ENCODE measurements around the gene SRRT. TPM values are rescaled to one million over a fixed set of nuclear protein-coding genes. Genes with fewer than 3 reads are reported as not detected.
"Not testable (repeated sequence)": the region's sequence is repeated elsewhere in the genome, so short reads cannot be mapped to it uniquely, and the experiment has no call there.

The SRRT gene
- total RNA-seq, 2 experiments from 2014 or later, result 262 to 280 TPM

- CTCF ChIA-PET, result interaction anchor here (0.7 to 1.3 kb wide), 3 partner anchors 11 to 45 kb away, joined by 3 to 4 read pairs (median 3); partner anchors contain the start of gene SLC12A9
- Mint-ChIP-seq H3K9me3 (no peaks in the 10 kb centered on the region), H3K27me3 (peaks cover under 1% of the 10 kb centered on the region)
These were observed 38.1 kb upstream of the SRRT start for GRCh38 chr7:100836812-100837098.

GRCh38 chr7:100837099-100837836 is 37.6 kb upstream of the SRRT start:
- peaks cover 2% of the 10 kb centered on the region for H3K27me3 Mint-ChIP-seq
- POLR2A ChIA-PET, result no interaction called here
- no peaks in the 10 kb centered on the region for H3K9me3 Mint-ChIP-seq
- H3K4me1 Mint-ChIP-seq, result peaks cover 25% of the 10 kb centered on the region
- DNase-seq, result peak; percentile 73
- no peaks in the 10 kb centered on the region for H3K36me3 Mint-ChIP-seq (ENCODE audit: low read depth)
- H3K27ac Mint-ChIP-seq, result peak overlapping the region; percentile 81
- CTCF ChIA-PET, result interaction anchor here (1.1 kb wide), 1 partner anchor 15 kb away, joined by 3 read pairs; the partner anchor contains the start of gene SLC12A9
- peak overlapping the region; percentile 72 for H3K4me3 Mint-ChIP-seq

More at GRCh38 chr7:100836812-100837098, 38.1 kb upstream of the SRRT start:
- no peaks in the 10 kb centered on the region for H3K36me3 Mint-ChIP-seq (ENCODE audit: low read depth)
- peak overlapping the region; percentile 72 for H3K4me3 Mint-ChIP-seq
- no peak for DNase-seq
- peaks cover 25% of the 10 kb centered on the region for H3K4me1 Mint-ChIP-seq
- POLR2A ChIA-PET, result no interaction called here
- peak overlapping the region; percentile 81 for H3K27ac Mint-ChIP-seq

GRCh38 chr7:100839361-100839760 is 35.5 kb upstream of the SRRT start:
- Mint-ChIP-seq H3K27me3 (peaks cover 2% of the 10 kb centered on the region), H3K36me3 (ENCODE audit: low read depth) (no peaks in the 10 kb centered on the region), H3K4me1 (peaks cover 25% of the 10 kb centered on the region), H3K9me3 (no peaks in the 10 kb centered on the region), H3K27ac (no peak overlapping the region), H3K4me3 (no peak overlapping the region)
- CTCF ChIA-PET, result no interaction called here
- no peak for DNase-seq
- POLR2A ChIA-PET, result no interaction called here

- Mint-ChIP-seq H3K27ac (no peak overlapping the region), H3K36me3 (ENCODE audit: low read depth) (no peaks in the 10 kb centered on the region), H3K4me1 (peaks cover 24% of the 10 kb centered on the region), H3K4me3 (no peak overlapping the region), H3K9me3 (no peaks in the 10 kb centered on the region), H3K27me3 (peaks cover 2% of the 10 kb centered on the region)
- POLR2A ChIA-PET, result no interaction called here
- DNase-seq, result no peak
- CTCF ChIA-PET, result no interaction called here
These were observed 34.3 kb upstream of the SRRT start for GRCh38 chr7:100840470-100841100.

GRCh38 chr7:100847360-100847759 is 27.5 kb upstream of the SRRT start:
- no peaks in the 10 kb centered on the region for H3K27me3 Mint-ChIP-seq
- DNase-seq, result no peak
- H3K36me3 Mint-ChIP-seq (ENCODE audit: low read depth), result no peaks in the 10 kb centered on the region
- H3K4me3 Mint-ChIP-seq, result no peak overlapping the region
- H3K9me3 Mint-ChIP-seq, result no peaks in the 10 kb centered on the region
- ChIA-PET CTCF (interaction anchor here (1.3 kb wide), 1 partner anchor 11 kb away, joined by 4 read pairs; no protein-coding TSS in a partner anchor), POLR2A (no interaction called here)
- H3K4me1 Mint-ChIP-seq, result peaks cover 4% of the 10 kb centered on the region
- no peak overlapping the region for H3K27ac Mint-ChIP-seq

- CTCF ChIA-PET, result interaction anchor here (0.6 to 4.4 kb wide), 30 partner anchors 9 to 416 kb away, joined by 3 to 40 read pairs (median 3); partner anchors contain the start of genes GIGYF1, GNB2, MOSPD3 and POP7
- DNase-seq, result peak; percentile 89
- peaks cover 22% of the 10 kb centered on the region for H3K4me1 Mint-ChIP-seq
These were observed 22.6 kb upstream of the SRRT start, which contains the start of gene SLC12A9 for GRCh38 chr7:100852048-100852872. TSS of gene SLC12A9 (plus strand) at chr7:100852713. CDS start at chr7:100854198, 1,485 bp downstream.

GRCh38 chr7:100854146-100854895 is 20.6 kb upstream of the SRRT start:
- peak overlapping the region; percentile 9 for H3K27ac Mint-ChIP-seq
- no peaks in the 10 kb centered on the region for H3K9me3 Mint-ChIP-seq
- peaks cover 22% of the 10 kb centered on the region for H3K4me1 Mint-ChIP-seq
- ChIA-PET POLR2A (no interaction called here), CTCF (interaction anchor here (0.7 to 4.4 kb wide), 5 partner anchors 10 to 161 kb away, joined by 3 to 40 read pairs (median 14); partner anchors contain the start of genes ACHE, GIGYF1 and POP7)
- DNase-seq, result no peak
- peaks cover 13% of the 10 kb centered on the region for H3K36me3 Mint-ChIP-seq (ENCODE audit: low read depth)
- no peaks in the 10 kb centered on the region for H3K27me3 Mint-ChIP-seq
- peak overlapping the region; percentile 97 for H3K4me3 Mint-ChIP-seq

More at GRCh38 chr7:100852048-100852872, 22.6 kb upstream of the SRRT start, which contains the start of gene SLC12A9:
- Mint-ChIP-seq H3K9me3 (no peaks in the 10 kb centered on the region), H3K4me3 (peak within 1 kb of the TSS; percentile 97), H3K27me3 (no peaks in the 10 kb centered on the region), H3K36me3 (ENCODE audit: low read depth) (peaks cover 10% of the 10 kb centered on the region), H3K27ac (peak within 1 kb of the TSS; percentile 80)
- POLR2A ChIA-PET, result interaction anchor here (0.5 to 0.8 kb wide), 6 partner anchors 15 to 471 kb away, joined by 3 to 6 read pairs (median 3); partner anchors contain the start of gene POP7

- H3K27ac Mint-ChIP-seq, DNase-seq, CTCF ChIA-PET, POLR2A ChIA-PET, H3K27me3 Mint-ChIP-seq, H3K9me3 Mint-ChIP-seq, H3K4me3 Mint-ChIP-seq: not testable (repeated sequence)
- Mint-ChIP-seq H3K36me3 (ENCODE audit: low read depth) (peaks cover 17% of the 10 kb centered on the region), H3K4me1 (peaks cover 22% of the 10 kb centered on the region)
These were observed 20.0 kb upstream of the SRRT start for GRCh38 chr7:100854899-100855298.

GRCh38 chr7:100855515-100855914 is 19.4 kb upstream of the SRRT start:
- Mint-ChIP-seq H3K36me3 (ENCODE audit: low read depth) (peaks cover 23% of the 10 kb centered on the region), H3K4me3 (no peak overlapping the region), H3K27ac (no peak overlapping the region), H3K9me3 (no peaks in the 10 kb centered on the region), H3K4me1 (peaks cover 22% of the 10 kb centered on the region), H3K27me3 (no peaks in the 10 kb centered on the region)
- ChIA-PET CTCF (interaction anchor here (0.6 to 2.6 kb wide), 3 partner anchors 150 to 430 kb away, joined by 3 to 13 read pairs (median 4); partner anchors contain the start of gene POP7), POLR2A (no interaction called here)
- DNase-seq, result no peak

- H3K27ac Mint-ChIP-seq, result no peak overlapping the region
- H3K27me3 Mint-ChIP-seq, result no peaks in the 10 kb centered on the region
- peaks cover 30% of the 10 kb centered on the region for H3K36me3 Mint-ChIP-seq (ENCODE audit: low read depth)
- H3K4me3 Mint-ChIP-seq, result no peak overlapping the region
- H3K4me1 Mint-ChIP-seq, result peaks cover 19% of the 10 kb centered on the region
- CTCF ChIA-PET, result interaction anchor here (1.1 to 2.6 kb wide), 2 partner anchors 57 to 151 kb away, joined by 3 to 13 read pairs; partner anchors contain the start of gene POP7
- no peak for DNase-seq
- POLR2A ChIA-PET, result no interaction called here
- H3K9me3 Mint-ChIP-seq, result no peaks in the 10 kb centered on the region
These were observed 18.0 kb upstream of the SRRT start for GRCh38 chr7:100856871-100857282.

- Mint-ChIP-seq H3K4me1 (peaks cover 7% of the 10 kb centered on the region), H3K27me3 (no peaks in the 10 kb centered on the region), H3K9me3 (no peaks in the 10 kb centered on the region), H3K4me3 (no peak overlapping the region), H3K27ac (no peak overlapping the region), H3K36me3 (ENCODE audit: low read depth) (peaks cover 46% of the 10 kb centered on the region)
- no peak for DNase-seq
- ChIA-PET POLR2A (no interaction called here), CTCF (interaction anchor here (0.5 to 1.6 kb wide), 4 partner anchors 12 to 531 kb away, joined by 3 read pairs; no protein-coding TSS in a partner anchor)
These were observed 15.0 kb upstream of the SRRT start for GRCh38 chr7:100859856-100860255.
